GM19328 (cell line): ENCODE measurements around the gene SUOX.
"Not testable (repeated sequence)": the region's sequence is repeated elsewhere in the genome, so short reads cannot be mapped to it uniquely, and the experiment has no call there.

Experiments used
- ATAC-seq: cut with Tn5 transposase; IDR thresholded peaks from one replicate; pipeline ENCODE4 v1.9.1; 2021; ENCODE audit warnings: mild to moderate bottlenecking, moderate library complexity; ENCODE audit not compliant: unreplicated experiment

Gene SUOX

GRCh38 chr12:56017181-56017580 lies 20.1 kb downstream of the SUOX start:
- no peak for ATAC-seq

DNA sequence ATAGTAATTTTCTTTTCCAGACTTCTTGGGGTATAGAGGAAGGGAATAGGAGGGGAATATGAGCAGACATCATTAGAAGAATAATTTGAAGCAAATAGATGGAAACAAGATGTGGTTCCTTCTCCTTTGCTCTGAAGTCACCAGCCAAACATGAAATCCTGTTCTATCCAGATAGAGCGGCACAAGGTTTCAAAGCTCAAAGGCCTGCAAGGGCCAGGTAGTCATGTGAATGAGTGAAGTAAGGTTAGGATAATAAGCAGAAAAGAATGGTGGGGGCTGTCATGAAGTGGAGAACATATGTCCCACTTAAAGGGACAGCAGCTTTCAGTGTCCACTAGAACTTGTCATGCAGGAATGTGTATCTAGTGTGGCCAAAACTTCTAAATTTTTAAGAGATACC lies 21.3 kb downstream of the SUOX start:
- no peak for ATAC-seq

DNA sequence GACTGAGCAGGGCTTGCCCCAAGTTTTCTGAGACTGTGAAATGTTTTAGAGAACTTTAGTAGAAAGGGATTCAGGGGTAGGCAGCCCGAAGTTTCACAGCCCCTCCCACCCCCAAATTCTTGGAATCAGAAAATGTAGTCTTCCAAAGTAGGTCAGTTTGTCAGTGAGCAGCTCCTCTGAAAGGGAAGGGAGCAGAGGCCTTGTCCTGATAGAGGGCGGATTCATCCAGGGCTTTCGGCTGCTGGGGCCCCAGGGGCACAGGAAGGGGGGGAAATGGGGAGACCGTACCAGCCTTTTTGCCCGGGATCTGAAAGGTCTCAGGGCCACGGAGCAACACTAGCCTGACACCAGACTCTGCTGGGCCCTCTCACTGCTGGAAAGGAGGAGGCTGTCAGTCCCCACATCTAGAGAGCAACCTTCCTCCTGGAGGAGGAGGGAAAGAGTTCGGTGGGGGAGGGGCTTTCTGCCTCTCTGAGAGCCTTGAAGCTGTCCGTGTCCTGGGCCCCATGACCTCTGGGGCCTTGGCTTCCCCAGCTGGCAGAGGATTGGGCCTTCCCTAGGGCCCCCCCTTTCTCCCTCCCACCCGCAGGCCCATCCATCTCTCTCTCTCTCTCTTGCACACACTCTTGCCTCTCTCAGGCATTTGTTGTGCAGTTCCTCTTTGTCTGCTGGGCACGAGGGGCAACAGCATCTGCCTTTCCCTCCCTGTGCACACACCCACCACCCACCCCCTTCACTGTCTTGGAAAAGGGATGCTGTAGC lies 23.5 kb downstream of the SUOX start, which contains the start of gene IKZF4:
Gene IKZF4, plus strand, starts transcription at position 621 of the 762 bp plus-strand sequence. CDS start 451 bp downstream, outside the sequence.
- no peak for ATAC-seq

DNA sequence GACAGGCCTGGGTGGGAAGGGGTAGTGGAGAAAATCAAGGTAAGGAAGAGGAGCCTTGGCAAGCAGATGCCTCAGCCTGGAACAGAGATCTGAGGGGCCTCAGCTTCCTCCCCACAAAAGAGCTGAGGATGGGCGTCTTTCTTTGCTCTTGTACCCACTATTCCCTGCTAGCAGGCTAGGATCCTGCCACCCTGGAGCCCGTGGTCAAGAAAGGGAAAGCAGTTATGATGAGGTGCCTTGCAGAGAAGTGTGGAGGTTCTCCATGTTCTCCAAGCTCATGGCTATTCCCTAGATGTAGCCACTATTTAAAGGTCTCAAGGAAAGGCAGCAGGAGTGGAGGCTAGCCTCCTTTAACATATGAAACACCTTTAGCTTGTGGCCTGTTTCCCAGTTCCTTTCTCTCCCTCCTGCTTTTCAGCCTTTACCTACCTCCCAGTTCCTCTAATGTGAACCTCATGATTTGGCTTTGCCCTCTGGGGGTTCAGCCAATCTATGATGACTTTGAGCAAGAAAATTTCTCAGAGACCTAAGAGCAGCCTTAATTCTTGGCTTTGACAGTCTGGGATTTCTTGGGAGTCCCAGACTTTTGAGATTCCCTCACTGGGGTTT lies 24.9 kb downstream of the SUOX start:
- ATAC-seq = no peak

DNA sequence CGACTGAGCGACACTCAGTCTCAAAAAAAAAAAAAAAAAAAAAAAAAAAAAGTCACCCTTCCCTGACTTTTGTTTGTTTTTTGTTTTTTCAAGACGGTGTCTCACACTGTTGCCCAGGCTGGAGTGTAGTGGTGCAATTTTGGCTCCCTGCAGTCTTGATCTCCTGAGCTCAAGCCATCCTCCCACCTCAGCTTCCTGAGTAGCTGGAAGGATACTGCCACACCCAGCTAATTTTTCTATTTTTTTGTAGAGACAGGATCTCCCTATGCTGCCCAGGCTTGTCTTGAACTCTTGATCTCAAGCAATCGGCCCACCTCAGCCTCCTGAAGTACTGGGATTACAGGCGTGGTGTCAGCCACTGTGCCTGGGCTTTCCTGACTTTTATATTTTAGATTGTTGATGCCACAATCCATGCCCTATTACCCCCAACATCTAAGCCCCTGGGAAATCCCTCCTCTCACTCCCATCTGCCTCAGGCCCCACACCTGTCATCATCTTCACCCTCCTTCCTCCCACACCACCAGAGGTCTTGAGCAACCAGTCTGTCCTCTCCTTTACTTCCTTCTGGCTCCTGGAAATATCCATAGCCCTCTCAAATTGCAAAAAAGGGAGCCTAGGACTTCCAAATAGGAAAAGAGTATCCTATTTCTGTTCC lies 31.6 kb downstream of the SUOX start:
- no peak for ATAC-seq

- ATAC-seq = no peak
Measured at GRCh38 chr12:56029166-56029519, 32.1 kb downstream of the SUOX start.

DNA sequence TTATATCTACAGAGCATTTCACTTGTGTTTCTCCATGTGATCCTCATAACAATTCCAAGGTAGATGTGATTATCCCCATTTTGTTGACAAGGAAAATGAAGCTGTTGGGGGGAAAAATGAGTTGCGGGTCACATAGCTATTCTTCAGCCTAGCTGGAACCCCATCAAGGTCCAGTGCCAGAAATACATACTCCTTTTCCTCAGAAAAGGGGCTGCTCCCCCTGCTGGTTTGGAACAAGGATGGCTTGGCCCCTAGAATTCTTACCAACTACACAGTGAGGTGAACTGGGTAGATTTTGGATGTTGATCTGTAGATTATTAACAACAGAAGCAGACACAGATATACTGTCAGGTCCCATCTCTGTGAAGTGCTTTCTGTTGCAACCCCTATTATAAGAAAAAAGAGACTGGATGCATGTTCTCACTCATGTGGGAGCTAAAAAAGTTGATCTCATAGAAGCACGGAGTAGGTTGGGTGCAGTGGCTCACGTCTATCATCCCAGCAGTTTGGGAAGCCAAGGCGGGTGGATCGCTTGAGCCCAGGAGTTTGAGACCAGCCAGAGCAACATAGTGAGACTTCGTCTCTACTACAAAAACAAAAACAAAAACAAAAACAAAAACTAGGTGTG lies 32.7 kb downstream of the SUOX start:
- no peak for ATAC-seq

- ATAC-seq = no peak
Measured at GRCh38 chr12:56031987-56032386, 34.9 kb downstream of the SUOX start.

DNA sequence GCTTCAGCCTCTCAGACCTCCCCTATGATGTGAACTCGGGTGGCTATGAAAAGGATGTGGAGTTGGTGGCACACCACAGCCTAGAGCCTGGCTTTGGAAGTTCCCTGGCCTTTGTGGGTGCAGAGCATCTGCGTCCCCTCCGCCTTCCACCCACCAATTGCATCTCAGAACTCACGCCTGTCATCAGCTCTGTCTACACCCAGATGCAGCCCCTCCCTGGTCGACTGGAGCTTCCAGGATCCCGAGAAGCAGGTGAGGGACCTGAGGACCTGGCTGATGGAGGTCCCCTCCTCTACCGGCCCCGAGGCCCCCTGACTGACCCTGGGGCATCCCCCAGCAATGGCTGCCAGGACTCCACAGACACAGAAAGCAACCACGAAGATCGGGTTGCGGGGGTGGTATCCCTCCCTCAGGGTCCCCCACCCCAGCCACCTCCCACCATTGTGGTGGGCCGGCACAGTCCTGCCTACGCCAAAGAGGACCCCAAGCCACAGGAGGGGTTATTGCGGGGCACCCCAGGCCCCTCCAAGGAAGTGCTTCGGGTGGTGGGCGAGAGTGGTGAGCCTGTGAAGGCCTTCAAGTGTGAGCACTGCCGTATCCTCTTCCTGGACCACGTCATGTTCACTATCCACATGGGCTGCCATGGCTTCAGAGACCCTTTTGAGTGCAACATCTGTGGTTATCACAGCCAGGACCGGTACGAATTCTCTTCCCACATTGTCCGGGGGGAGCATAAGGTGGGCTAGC lies 37.7 kb downstream of the SUOX start:
- no peak for ATAC-seq

GRCh38 chr12:56037161-56037560 lies 40.1 kb downstream of the SUOX start:
- no peak for ATAC-seq

- ATAC-seq = no peak
Measured at GRCh38 chr12:56038022-56038655, 41.1 kb downstream of the SUOX start.

- no peak for ATAC-seq
Measured at GRCh38 chr12:56040151-56040550, 43.1 kb downstream of the SUOX start.

DNA sequence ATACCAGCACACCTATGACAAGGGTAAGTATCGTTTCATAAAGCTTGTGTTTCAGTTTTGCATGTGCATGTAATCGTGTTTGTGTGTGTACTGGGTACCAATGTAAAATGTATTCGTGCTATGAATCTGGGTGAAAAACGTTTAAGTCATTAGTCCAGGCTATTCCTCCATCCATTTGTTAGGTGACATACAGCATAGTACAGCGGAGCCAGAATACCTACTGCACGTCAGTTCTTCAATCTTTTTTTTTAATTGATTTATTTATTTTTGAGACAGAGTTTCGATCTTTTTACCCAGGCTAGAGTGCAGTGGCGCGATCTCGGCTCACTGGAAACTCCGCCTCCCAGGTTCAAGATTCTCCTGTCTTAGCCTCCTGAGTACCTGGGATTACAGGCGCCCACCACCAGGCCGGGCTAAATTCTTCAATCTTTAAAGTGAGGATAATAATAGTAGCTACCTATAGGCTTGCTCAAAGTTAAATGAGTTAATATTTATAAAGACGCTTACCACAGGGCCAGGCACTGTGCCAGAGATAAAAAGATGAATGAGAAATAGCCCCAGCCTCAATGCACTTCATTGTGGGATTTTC lies 44.0 kb downstream of the SUOX start:
- ATAC-seq = no peak

DNA sequence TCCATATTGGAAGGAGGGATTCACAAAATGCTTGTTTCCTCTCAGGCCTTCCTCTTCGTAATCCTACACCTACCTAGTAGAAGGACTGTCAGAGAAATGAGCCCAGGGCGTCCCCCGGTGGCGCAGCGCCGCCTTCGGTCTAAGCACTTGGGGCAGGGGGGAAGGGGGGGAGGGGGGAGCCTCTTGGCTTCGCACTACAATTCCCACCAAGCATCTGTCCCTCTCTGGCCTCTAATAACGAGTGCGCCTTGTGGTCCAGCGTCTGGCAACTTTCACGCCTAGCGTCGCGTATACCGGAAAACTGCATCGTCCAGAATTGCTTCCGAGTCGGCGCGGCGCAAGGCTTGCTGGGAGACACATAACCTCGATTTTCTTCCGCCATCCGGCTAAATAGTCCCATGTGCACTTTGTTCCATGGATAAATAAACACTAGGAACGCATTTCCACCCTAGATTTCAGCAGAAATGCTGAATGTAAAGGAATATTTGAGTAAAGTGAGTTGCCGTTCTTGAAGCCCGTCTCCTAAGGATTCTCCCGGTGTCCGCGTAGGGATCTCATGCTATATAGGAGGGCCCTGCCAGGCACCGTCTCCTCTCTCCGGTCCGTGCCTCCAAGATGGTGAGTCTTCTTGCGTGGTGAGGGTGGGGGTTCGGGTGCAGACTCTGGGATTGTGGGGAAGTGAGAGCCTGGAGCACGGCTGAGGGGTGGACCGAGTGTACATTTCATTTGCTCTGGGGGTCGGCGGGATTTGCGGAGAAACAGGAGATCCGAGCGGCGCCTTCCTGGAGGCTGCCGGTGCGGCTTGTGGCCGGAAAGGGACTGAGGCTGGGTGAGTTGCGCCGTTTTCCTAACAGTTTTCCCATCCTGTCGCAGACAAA lies 44.7 kb downstream of the SUOX start, which contains the start of gene RPS26:
Gene RPS26, plus strand, starts transcription at position 367 of the 878 bp plus-strand sequence. Its CDS starts 249 bp downstream, at position 616.
- peak; percentile 93 for ATAC-seq

DNA sequence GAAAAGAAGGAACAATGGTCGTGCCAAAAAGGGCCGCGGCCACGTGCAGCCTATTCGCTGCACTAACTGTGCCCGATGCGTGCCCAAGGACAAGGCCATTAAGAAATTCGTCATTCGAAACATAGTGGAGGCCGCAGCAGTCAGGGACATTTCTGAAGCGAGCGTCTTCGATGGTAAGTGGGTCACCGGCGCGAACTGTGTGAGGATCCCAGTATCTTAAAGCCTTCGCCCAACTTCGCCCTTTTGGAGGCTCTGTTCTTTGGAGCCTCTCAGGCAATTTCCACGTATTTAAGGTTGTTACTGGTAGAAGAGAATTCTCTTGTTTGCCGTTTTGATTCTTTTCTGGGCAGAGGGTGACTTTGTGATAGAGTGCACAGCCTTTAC lies 45.3 kb downstream of the SUOX start:
- ATAC-seq = not testable (repeated sequence)

- no peak for ATAC-seq
Measured at GRCh38 chr12:56042843-56043242, 45.8 kb downstream of the SUOX start.

- ATAC-seq = no peak
Measured at GRCh38 chr12:56046027-56046780, 49.1 kb downstream of the SUOX start.

- no peak for ATAC-seq
Measured at GRCh38 chr12:56053407-56053893, 56.4 kb downstream of the SUOX start.
